HFFc6 (cell line): ENCODE data around the gene INSIG1. TPM values are rescaled to one million over a fixed set of nuclear protein-coding genes. Genes with fewer than 3 reads are reported as not detected.

Experiments
- DNase-seq: peaks from one replicate; pipeline ENCODE4 v3.0.0-alpha.2; 2018
- H3K27ac Mint-ChIP-seq: 2 replicates; pipeline ENCODE4 v1.8.0; 2020; ENCODE audit warnings: mild to moderate bottlenecking, mixed read lengths
- H3K27me3 Mint-ChIP-seq: 2 replicates; pipeline ENCODE4 v1.8.0; 2021; ENCODE audit warnings: mild to moderate bottlenecking, moderate library complexity, mixed read lengths; ENCODE audit not compliant: insufficient read depth
- H3K36me3 Mint-ChIP-seq: 2 replicates; pipeline ENCODE4 v1.8.0; 2021; ENCODE audit warnings: low read depth, mixed read lengths
- H3K4me1 Mint-ChIP-seq: 2 replicates; pipeline ENCODE4 v1.8.0; 2020; ENCODE audit warnings: low read depth, mixed read lengths
- H3K4me3 Mint-ChIP-seq: 2 replicates; pipeline ENCODE4 v1.8.0; 2020; ENCODE audit warnings: mild to moderate bottlenecking, moderate library complexity, mixed read lengths
- H3K9me3 Mint-ChIP-seq: 2 replicates; pipeline ENCODE4 v1.8.0; 2020; ENCODE audit warnings: mild to moderate bottlenecking, mixed read lengths
- total RNA-seq, 6 experiments: library from RNA; stranded (reverse); fragmentation: NEBNext Ultra II Directional; extraction: Animal tissue kit (Norgen Biotek cat#: 25700); gene quantifications; 2 replicates in 1 of 6; 3 replicates in 5 of 6; pipeline ENCODE4 v1.2.3, GENCODE V29; 2021
- TF ChIP-seq, protein P1 (sequence below): fragments of 200-600 bp; sonication (generic); IDR thresholded peaks from 2 replicates; pipeline ENCODE4 v1.5.0; 2021; ENCODE audit warnings: antibody characterized with exemption, mild to moderate bottlenecking

INSIG1 gene
- total RNA-seq, 6 experiments from 2014 or later, result 7.1 to 11.0 (median 9.9) TPM

DNA sequence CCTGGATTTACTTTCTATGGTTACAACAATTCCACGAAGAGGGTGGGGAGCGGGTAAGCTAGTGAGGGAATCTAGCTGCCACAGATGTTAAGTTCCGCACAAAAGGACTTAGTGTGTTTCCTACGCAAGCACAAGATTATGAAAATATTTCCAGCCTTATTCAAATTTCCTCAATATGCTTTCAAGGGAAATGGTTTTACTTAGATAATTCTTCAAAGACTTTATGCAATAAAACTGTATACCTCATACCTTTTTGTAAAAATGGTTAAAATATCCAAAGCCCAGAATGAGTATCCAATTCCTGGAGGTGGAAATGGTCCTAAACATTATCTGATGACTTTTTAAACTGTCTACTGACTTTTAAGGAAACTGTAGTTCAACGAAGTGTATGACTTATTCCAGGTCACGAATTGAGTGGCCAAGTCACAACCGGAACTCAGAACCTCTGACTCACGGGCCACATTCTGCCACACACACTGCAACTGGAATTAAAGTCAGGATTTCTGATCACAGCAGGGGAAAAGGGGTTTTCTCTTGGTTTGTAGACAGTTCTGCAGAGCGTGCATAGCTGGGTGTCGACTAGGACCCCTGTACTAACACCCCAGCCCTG is 20.2 kb upstream of the INSIG1 start:
- peaks cover 24% of the 10 kb centered on the region for H3K27me3 Mint-ChIP-seq
- no peaks in the 10 kb centered on the region for H3K9me3 Mint-ChIP-seq
- H3K36me3 Mint-ChIP-seq, result no peaks in the 10 kb centered on the region
- TF ChIP-seq, protein P1, sequence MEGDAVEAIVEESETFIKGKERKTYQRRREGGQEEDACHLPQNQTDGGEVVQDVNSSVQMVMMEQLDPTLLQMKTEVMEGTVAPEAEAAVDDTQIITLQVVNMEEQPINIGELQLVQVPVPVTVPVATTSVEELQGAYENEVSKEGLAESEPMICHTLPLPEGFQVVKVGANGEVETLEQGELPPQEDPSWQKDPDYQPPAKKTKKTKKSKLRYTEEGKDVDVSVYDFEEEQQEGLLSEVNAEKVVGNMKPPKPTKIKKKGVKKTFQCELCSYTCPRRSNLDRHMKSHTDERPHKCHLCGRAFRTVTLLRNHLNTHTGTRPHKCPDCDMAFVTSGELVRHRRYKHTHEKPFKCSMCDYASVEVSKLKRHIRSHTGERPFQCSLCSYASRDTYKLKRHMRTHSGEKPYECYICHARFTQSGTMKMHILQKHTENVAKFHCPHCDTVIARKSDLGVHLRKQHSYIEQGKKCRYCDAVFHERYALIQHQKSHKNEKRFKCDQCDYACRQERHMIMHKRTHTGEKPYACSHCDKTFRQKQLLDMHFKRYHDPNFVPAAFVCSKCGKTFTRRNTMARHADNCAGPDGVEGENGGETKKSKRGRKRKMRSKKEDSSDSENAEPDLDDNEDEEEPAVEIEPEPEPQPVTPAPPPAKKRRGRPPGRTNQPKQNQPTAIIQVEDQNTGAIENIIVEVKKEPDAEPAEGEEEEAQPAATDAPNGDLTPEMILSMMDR, result no peak
- H3K4me1 Mint-ChIP-seq, result peaks cover 25% of the 10 kb centered on the region
- no peak overlapping the region for H3K27ac Mint-ChIP-seq
- no peak overlapping the region for H3K4me3 Mint-ChIP-seq
- DNase-seq, result peak; percentile 19

DNA sequence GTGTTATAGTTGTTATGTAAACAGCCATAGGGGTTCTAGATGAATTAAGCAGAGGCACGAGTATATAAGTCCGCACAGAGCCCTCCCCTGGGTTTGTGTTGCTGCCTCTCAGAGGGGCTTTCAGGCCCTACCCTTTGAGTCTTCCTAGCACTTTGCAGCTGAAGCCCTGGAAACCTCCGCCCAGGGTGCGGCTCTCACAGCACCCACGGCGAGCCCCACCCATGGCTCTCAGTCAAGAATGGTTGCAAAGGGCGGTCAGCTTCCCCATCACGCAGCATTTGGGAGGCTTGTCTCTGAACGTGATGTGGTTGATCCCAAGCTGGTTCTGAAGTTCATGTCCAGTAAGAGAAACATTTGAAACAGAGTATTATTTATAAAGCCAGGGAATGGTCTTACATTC is 18.8 kb upstream of the INSIG1 start:
- no peak for DNase-seq
- H3K4me1 Mint-ChIP-seq, result peaks cover 25% of the 10 kb centered on the region
- no peak overlapping the region for H3K4me3 Mint-ChIP-seq
- H3K27me3 Mint-ChIP-seq, result peaks cover 23% of the 10 kb centered on the region
- TF ChIP-seq, protein P1, result no peak
- no peaks in the 10 kb centered on the region for H3K36me3 Mint-ChIP-seq
- H3K27ac Mint-ChIP-seq, result no peak overlapping the region
- H3K9me3 Mint-ChIP-seq, result no peaks in the 10 kb centered on the region

DNA sequence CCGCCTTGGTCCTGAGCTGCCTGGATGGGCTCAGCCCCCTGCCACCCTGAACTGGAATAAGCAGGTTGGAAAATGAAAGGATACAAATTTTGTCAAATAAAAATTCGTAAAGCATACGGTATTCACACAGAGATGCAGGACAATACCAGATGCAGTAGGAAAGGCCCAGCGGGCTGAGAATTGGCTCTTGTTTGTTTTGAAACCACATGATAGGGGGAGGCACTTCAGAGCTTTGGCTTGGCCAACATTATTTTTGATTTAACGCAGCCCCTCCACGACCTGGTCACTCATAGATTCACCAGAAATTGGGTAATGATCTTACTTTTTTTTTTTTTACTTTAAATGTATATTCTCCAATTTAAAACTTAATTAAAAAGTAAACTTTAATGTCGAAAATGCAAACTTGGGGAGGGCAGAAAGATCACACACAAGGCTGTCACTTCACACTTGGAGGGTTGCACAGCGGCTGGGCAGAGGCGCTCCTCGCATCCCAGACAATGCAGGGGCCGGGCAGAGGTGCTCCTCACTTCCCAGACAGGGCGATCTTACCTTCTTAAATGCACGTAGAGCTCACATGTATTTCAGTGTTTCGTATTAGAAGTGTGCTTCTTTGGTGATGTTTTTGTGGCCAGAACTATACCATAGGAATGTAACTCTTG is 17.8 kb upstream of the INSIG1 start:
- no peaks in the 10 kb centered on the region for H3K36me3 Mint-ChIP-seq
- no peak overlapping the region for H3K27ac Mint-ChIP-seq
- H3K9me3 Mint-ChIP-seq, result no peaks in the 10 kb centered on the region
- TF ChIP-seq, protein P1, result no peak
- peaks cover 20% of the 10 kb centered on the region for H3K27me3 Mint-ChIP-seq
- no peak for DNase-seq
- peaks cover 25% of the 10 kb centered on the region for H3K4me1 Mint-ChIP-seq
- no peak overlapping the region for H3K4me3 Mint-ChIP-seq

GRCh38 chr7:155280446-155281397 is 17.0 kb upstream of the INSIG1 start:
- Mint-ChIP-seq H3K9me3 (no peaks in the 10 kb centered on the region), H3K36me3 (no peaks in the 10 kb centered on the region), H3K27ac (no peak overlapping the region), H3K4me1 (peaks cover 25% of the 10 kb centered on the region), H3K4me3 (no peak overlapping the region), H3K27me3 (peaks cover 26% of the 10 kb centered on the region)
- DNase-seq, result no peak
- TF ChIP-seq, protein P1, result no peak

DNA sequence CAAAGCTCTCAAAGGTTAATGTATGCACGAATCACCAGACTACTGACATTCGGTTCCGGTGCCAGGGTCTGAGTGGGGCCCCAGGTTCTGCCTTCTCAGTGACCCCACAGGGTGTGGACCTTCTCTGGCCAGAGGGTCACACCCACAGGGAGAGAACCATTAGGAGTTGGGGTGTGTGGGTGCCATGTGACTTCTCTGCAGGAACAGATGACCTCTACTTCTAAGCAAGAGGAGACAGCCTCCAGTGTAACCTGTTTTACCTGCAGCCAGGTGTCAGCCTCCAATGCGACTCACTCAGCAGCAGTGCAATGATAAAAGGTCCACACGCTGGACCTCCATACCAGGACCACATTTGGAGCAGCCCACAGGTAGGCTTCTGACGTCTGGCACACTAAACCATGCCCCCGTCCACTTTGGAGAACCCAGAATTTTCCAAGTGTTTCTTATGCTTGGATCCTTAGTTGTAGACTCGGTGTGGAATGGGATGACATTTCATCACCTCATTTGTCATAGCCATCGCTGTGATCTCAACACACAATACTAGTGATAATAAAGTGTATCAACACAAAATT is 16.2 kb upstream of the INSIG1 start:
- TF ChIP-seq, protein P1, result no peak
- Mint-ChIP-seq H3K4me1 (peaks cover 25% of the 10 kb centered on the region), H3K27ac (no peak overlapping the region), H3K4me3 (no peak overlapping the region), H3K36me3 (no peaks in the 10 kb centered on the region), H3K27me3 (peaks cover 30% of the 10 kb centered on the region), H3K9me3 (no peaks in the 10 kb centered on the region)
- no peak for DNase-seq
